Measurements from ENCODE around the gene TNS4.

- TF ChIP-seq POLR2A (IDR thresholded peaks at IDR 0.05; ENCODE audit: low read depth, low read length): no peak
- TF ChIP-seq POLR2AphosphoS5 (IDR thresholded peaks at IDR 0.05; ENCODE audit: low read depth, low read length): no peak
Measured at GRCh38 chr17:40486522-40487370, 14.7 kb downstream of the TNS4 start.

Measured in GM12891 (cell line).